Lower lobe of right lung (tissue), 2 donors: ENCODE measurements around the gene ATP10B. TPM values are rescaled to one million over a fixed set of nuclear protein-coding genes. Genes with fewer than 3 reads are reported as not detected.

Experiments
- ATAC-seq, 2 donors: fragments of 200-7000 bp; cut with Tn5 transposase; one replicate each; pipeline ENCODE4 v1.9.1; 2020 to 2022; ENCODE audit warnings: mild to moderate bottlenecking in 2 of 2, moderate library complexity in 2 of 2
- DNase-seq: peaks from one replicate; pipeline ENCODE4 v3.0.0-alpha.2; 2020
- H3K27ac ChIP-seq: fragments of 200-600 bp; one replicate; pipeline ENCODE4 v1.8.0; 2022
- H3K27me3 ChIP-seq: fragments of 200-600 bp; one replicate; pipeline ENCODE4 v1.8.0; 2022; ENCODE audit warnings: low read depth
- H3K36me3 ChIP-seq: fragments of 200-600 bp; one replicate; pipeline ENCODE4 v1.8.0; 2022; ENCODE audit warnings: mild to moderate bottlenecking
- H3K4me1 ChIP-seq: fragments of 200-600 bp; one replicate; pipeline ENCODE4 v1.8.0; 2022
- H3K4me3 ChIP-seq: fragments of 200-600 bp; one replicate; pipeline ENCODE4 v1.8.0; 2022; ENCODE audit warnings: mild to moderate bottlenecking
- H3K9me3 ChIP-seq: fragments of 200-600 bp; one replicate; pipeline ENCODE4 v1.8.0; 2022
- CTCF ChIP-seq: fragments of 200-600 bp; IDR thresholded peaks from one replicate; pipeline ENCODE4 v1.8.0; 2022; ENCODE audit warnings: antibody characterized with exemption, mild to moderate bottlenecking
- intact Hi-C: fragments of 100-400 bp; cut with DNase I; formaldehyde crosslinking; loops from one replicate; pipeline ENCODE4 v1.11.0; 2022
- total RNA-seq: library from RNA; stranded (reverse); fragmentation: NEBNext Ultra II Directional; extraction: Animal tissue kit (Norgen Biotek cat#: 25700); gene quantifications from one replicate; pipeline ENCODE4 v1.2.1, GENCODE V29; 2021
- donor health status: DM: no; HTN: yes; CAD: no; lungs with severe emphysema.

The ATP10B gene
- total RNA-seq, 1 donor from 2014 or later, result not detected

GRCh38 chr5:160869989-160870521 lies 18.0 kb upstream of the ATP10B start:
- H3K27me3 ChIP-seq, result no peaks in the 10 kb centered on the region
- no peak for TF ChIP-seq CTCF
- H3K9me3 ChIP-seq, result no peaks in the 10 kb centered on the region
- H3K4me3 ChIP-seq, result no peak overlapping the region
- DNase-seq (no peak), ATAC-seq (no peak)
- H3K4me1 ChIP-seq, result no peaks in the 10 kb centered on the region
- intact Hi-C loops, result no loop called here
- H3K27ac ChIP-seq, result no peak overlapping the region
- H3K36me3 ChIP-seq, result no peaks in the 10 kb centered on the region

DNA sequence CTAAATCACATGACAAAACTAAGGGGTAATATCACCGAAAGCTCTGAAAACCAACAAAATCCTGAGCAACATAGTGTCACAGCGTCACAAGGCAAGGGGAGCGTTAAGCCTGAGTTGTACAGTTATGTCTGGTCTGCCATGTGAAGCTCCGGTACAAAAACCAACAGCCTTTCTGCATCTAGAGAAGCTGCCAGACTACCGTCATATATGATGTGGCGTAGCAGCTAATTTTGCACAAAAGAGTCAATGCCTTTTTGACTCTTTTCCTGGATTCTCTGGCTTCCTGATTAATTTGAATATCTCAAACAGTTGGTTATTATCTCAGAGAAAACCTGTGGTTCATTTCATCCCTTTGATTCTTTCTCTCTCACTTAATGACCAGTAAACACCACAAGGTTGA lies 16.0 kb upstream of the ATP10B start:
- ATAC-seq, result no peak
- H3K27ac ChIP-seq, result no peak overlapping the region
- H3K36me3 ChIP-seq, result no peaks in the 10 kb centered on the region
- H3K4me1 ChIP-seq, result no peaks in the 10 kb centered on the region
- no peak for DNase-seq
- no peaks in the 10 kb centered on the region for H3K9me3 ChIP-seq
- intact Hi-C loops, result no loop called here
- no peaks in the 10 kb centered on the region for H3K27me3 ChIP-seq
- TF ChIP-seq CTCF, result no peak
- no peak overlapping the region for H3K4me3 ChIP-seq

DNA sequence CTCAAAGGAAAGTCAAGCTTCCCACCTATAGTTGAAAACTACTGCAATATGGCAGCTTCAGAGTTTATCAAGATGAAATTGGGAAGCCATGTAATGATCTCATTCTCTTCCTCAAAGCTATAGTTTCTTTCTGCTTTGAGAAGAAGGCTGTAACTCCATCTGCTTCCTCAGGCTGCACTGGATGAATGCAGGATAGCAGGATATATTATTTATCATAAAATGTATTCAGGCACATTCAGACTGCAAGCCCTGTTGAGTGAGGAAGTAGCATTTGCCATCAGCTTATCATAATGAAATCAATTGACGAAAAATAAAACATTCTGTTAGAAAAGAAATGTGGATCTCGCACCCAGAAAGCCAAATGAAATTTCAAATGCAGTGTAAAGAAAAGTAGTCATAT lies 560 bp downstream of the ATP10B start:
- DNase-seq, result no peak
- Histone ChIP-seq H3K9me3 (no peaks in the 10 kb centered on the region), H3K36me3 (no peaks in the 10 kb centered on the region), H3K27ac (no peak overlapping the region), H3K4me1 (no peaks in the 10 kb centered on the region), H3K4me3 (no peak overlapping the region), H3K27me3 (no peaks in the 10 kb centered on the region)
- intact Hi-C loops, result no loop called here
- ATAC-seq, result no peak
- no peak for TF ChIP-seq CTCF

GRCh38 chr5:160850421-160850820 lies 1.6 kb downstream of the ATP10B start:
- DNase-seq (no peak), ATAC-seq (no peak)
- H3K4me3 ChIP-seq, result no peak overlapping the region
- H3K36me3 ChIP-seq, result no peaks in the 10 kb centered on the region
- intact Hi-C loops, result no loop called here
- no peaks in the 10 kb centered on the region for H3K4me1 ChIP-seq
- H3K27me3 ChIP-seq, result no peaks in the 10 kb centered on the region
- no peaks in the 10 kb centered on the region for H3K9me3 ChIP-seq
- H3K27ac ChIP-seq, result no peak overlapping the region
- TF ChIP-seq CTCF, result no peak

GRCh38 chr5:160847526-160848085 lies 4.4 kb downstream of the ATP10B start:
- H3K4me3 ChIP-seq, result no peak overlapping the region
- H3K9me3 ChIP-seq, result no peaks in the 10 kb centered on the region
- H3K4me1 ChIP-seq, result no peaks in the 10 kb centered on the region
- H3K27ac ChIP-seq, result no peak overlapping the region
- ATAC-seq, result no peak
- DNase-seq, result no peak
- intact Hi-C loops, result no loop called here
- H3K36me3 ChIP-seq, result no peaks in the 10 kb centered on the region
- TF ChIP-seq CTCF, result no peak
- H3K27me3 ChIP-seq, result no peaks in the 10 kb centered on the region
